Measurements from ENCODE around the gene LIMS4. TPM values are rescaled to one million over a fixed set of nuclear protein-coding genes. Genes with fewer than 3 reads are reported as not detected.
"Not testable (repeated sequence)": the region's sequence is repeated elsewhere in the genome, so short reads cannot be mapped to it uniquely, and the experiment has no call there.

LIMS4 gene, protein sequence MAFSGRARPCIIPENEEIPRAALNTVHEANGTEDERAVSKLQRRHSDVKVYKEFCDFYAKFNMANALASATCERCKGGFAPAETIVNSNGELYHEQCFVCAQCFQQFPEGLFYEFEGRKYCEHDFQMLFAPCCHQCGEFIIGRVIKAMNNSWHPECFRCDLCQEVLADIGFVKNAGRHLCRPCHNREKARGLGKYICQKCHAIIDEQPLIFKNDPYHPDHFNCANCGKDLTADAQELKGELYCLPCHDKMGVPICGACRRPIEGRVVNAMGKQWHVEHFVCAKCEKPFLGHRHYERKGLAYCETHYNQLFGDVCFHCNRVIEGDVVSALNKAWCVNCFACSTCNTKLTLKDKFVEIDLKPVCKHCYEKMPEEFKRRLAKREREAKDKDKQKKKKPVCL
- total RNA-seq (2014; rRNA removed; shearing (Covaris generic); ENCODE audit: low replicate concordance) = 0.40 TPM in 1 of 2 replicates, not detected in the other

- H3K4me1 ChIP-seq (ENCODE audit: low read length); H3K36me3 ChIP-seq (ENCODE audit: insufficient read depth, low read length); H2AFZ ChIP-seq (ENCODE audit: low read length); H3K79me2 ChIP-seq (ENCODE audit: low read length); H3K4me3 ChIP-seq (ENCODE audit: low read length); H3K27ac ChIP-seq (ENCODE audit: low read length); H3K4me2 ChIP-seq (ENCODE audit: low read depth, low read length, poor library complexity, severe bottlenecking); DNase-seq; H3K27me3 ChIP-seq (ENCODE audit: low read length); H3K9me2 ChIP-seq (replicated peaks; ENCODE audit: insufficient read depth, low read length); H3K9ac ChIP-seq (ENCODE audit: low read length); H4K20me1 ChIP-seq (ENCODE audit: insufficient read depth, low read depth, low read length); H3K9me3 ChIP-seq (ENCODE audit: low read length): not testable (repeated sequence)
Observed at GRCh38 chr2:110472171-110473058, at the start of gene LIMS4. Gene LIMS4, minus strand, starts transcription at chr2:110472816. Its CDS starts 38 bp downstream, at chr2:110472778.

- not testable (repeated sequence) for H3K9me2 ChIP-seq (replicated peaks; ENCODE audit: insufficient read depth, low read length); H3K36me3 ChIP-seq (ENCODE audit: insufficient read depth, low read length); H3K79me2 ChIP-seq (ENCODE audit: low read length); H3K4me3 ChIP-seq (ENCODE audit: low read length); H3K4me1 ChIP-seq (ENCODE audit: low read length); H3K9ac ChIP-seq (ENCODE audit: low read length); H3K27me3 ChIP-seq (ENCODE audit: low read length); H3K9me3 ChIP-seq (ENCODE audit: low read length); H2AFZ ChIP-seq (ENCODE audit: low read length); H4K20me1 ChIP-seq (ENCODE audit: insufficient read depth, low read depth, low read length); H3K4me2 ChIP-seq (ENCODE audit: low read depth, low read length, poor library complexity, severe bottlenecking); DNase-seq; H3K27ac ChIP-seq (ENCODE audit: low read length)
Observed at GRCh38 chr2:110499755-110500377, 27.2 kb upstream of the LIMS4 start.

- not testable (repeated sequence) for H4K20me1 ChIP-seq (ENCODE audit: insufficient read depth, low read depth, low read length); H3K36me3 ChIP-seq (ENCODE audit: insufficient read depth, low read length); H3K9me3 ChIP-seq (ENCODE audit: low read length); H3K79me2 ChIP-seq (ENCODE audit: low read length); H3K9ac ChIP-seq (ENCODE audit: low read length); H3K27ac ChIP-seq (ENCODE audit: low read length); H3K27me3 ChIP-seq (ENCODE audit: low read length); H3K4me1 ChIP-seq (ENCODE audit: low read length); H3K9me2 ChIP-seq (replicated peaks; ENCODE audit: insufficient read depth, low read length); H3K4me2 ChIP-seq (ENCODE audit: low read depth, low read length, poor library complexity, severe bottlenecking); H3K4me3 ChIP-seq (ENCODE audit: low read length); H2AFZ ChIP-seq (ENCODE audit: low read length); DNase-seq
Observed at GRCh38 chr2:110496027-110496426, 23.4 kb upstream of the LIMS4 start.

DNA sequence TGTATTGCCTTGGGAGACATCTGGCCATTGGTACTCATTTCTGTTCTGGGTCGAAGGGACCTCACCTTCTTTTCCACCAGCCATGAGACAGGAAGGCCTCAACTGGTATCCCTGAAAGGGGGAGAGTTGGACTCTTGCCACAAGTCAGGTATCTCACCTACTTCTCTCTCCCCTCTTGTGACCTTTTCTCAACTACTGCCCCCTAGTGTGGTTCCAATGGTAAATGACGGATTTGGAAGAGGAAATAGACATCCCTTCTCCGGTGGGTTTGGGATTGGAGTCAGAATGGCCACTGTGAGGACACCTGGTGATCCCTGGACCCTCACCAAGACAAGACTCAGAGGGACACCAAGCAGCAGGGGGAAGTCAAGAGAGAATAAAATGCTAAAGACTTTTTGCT, 21.9 kb upstream of the LIMS4 start:
- H2AFZ ChIP-seq (ENCODE audit: low read length); H3K79me2 ChIP-seq (ENCODE audit: low read length); H3K4me1 ChIP-seq (ENCODE audit: low read length); H3K9ac ChIP-seq (ENCODE audit: low read length); H3K36me3 ChIP-seq (ENCODE audit: insufficient read depth, low read length); H3K4me2 ChIP-seq (ENCODE audit: low read depth, low read length, poor library complexity, severe bottlenecking); H3K9me3 ChIP-seq (ENCODE audit: low read length); H3K9me2 ChIP-seq (replicated peaks; ENCODE audit: insufficient read depth, low read length); DNase-seq; H3K4me3 ChIP-seq (ENCODE audit: low read length); H3K27ac ChIP-seq (ENCODE audit: low read length); H4K20me1 ChIP-seq (ENCODE audit: insufficient read depth, low read depth, low read length); H3K27me3 ChIP-seq (ENCODE audit: low read length): not testable (repeated sequence)

DNA sequence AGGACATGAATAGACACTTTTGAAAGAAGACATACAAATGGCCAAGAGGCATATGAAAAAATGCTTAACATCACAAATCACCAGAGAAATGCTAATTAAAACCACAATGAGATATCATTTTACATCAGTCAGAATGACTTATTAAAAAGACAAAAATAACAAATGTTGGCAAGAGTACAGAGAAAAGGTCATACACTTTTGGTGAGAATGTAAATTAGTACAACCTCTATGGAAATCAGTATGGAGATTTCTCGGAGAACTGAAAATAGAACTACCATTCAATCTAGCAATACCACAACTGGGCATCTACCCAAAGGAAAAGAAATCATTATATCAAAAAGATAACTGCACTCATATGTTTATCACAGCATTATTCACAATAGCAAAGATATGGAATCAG, 16.4 kb upstream of the LIMS4 start:
- H3K9ac ChIP-seq (ENCODE audit: low read length); H3K9me2 ChIP-seq (replicated peaks; ENCODE audit: insufficient read depth, low read length); DNase-seq; H3K4me1 ChIP-seq (ENCODE audit: low read length); H3K4me3 ChIP-seq (ENCODE audit: low read length); H3K36me3 ChIP-seq (ENCODE audit: insufficient read depth, low read length); H3K27me3 ChIP-seq (ENCODE audit: low read length); H2AFZ ChIP-seq (ENCODE audit: low read length); H3K79me2 ChIP-seq (ENCODE audit: low read length); H3K27ac ChIP-seq (ENCODE audit: low read length); H3K4me2 ChIP-seq (ENCODE audit: low read depth, low read length, poor library complexity, severe bottlenecking); H4K20me1 ChIP-seq (ENCODE audit: insufficient read depth, low read depth, low read length); H3K9me3 ChIP-seq (ENCODE audit: low read length): not testable (repeated sequence)

GRCh38 chr2:110482697-110483096, 10.1 kb upstream of the LIMS4 start:
- not testable (repeated sequence) for H3K4me1 ChIP-seq (ENCODE audit: low read length); H3K4me2 ChIP-seq (ENCODE audit: low read depth, low read length, poor library complexity, severe bottlenecking); H3K27ac ChIP-seq (ENCODE audit: low read length); H3K4me3 ChIP-seq (ENCODE audit: low read length); H3K9ac ChIP-seq (ENCODE audit: low read length); DNase-seq; H2AFZ ChIP-seq (ENCODE audit: low read length); H4K20me1 ChIP-seq (ENCODE audit: insufficient read depth, low read depth, low read length); H3K27me3 ChIP-seq (ENCODE audit: low read length); H3K9me2 ChIP-seq (replicated peaks; ENCODE audit: insufficient read depth, low read length); H3K9me3 ChIP-seq (ENCODE audit: low read length); H3K36me3 ChIP-seq (ENCODE audit: insufficient read depth, low read length); H3K79me2 ChIP-seq (ENCODE audit: low read length)

GRCh38 chr2:110481200-110481599, 8.6 kb upstream of the LIMS4 start:
- not testable (repeated sequence) for H3K9me2 ChIP-seq (replicated peaks; ENCODE audit: insufficient read depth, low read length); H3K79me2 ChIP-seq (ENCODE audit: low read length); DNase-seq; H3K9me3 ChIP-seq (ENCODE audit: low read length); H3K27ac ChIP-seq (ENCODE audit: low read length); H4K20me1 ChIP-seq (ENCODE audit: insufficient read depth, low read depth, low read length); H3K9ac ChIP-seq (ENCODE audit: low read length); H3K36me3 ChIP-seq (ENCODE audit: insufficient read depth, low read length); H3K27me3 ChIP-seq (ENCODE audit: low read length); H3K4me3 ChIP-seq (ENCODE audit: low read length); H3K4me1 ChIP-seq (ENCODE audit: low read length); H3K4me2 ChIP-seq (ENCODE audit: low read depth, low read length, poor library complexity, severe bottlenecking); H2AFZ ChIP-seq (ENCODE audit: low read length)

DNA sequence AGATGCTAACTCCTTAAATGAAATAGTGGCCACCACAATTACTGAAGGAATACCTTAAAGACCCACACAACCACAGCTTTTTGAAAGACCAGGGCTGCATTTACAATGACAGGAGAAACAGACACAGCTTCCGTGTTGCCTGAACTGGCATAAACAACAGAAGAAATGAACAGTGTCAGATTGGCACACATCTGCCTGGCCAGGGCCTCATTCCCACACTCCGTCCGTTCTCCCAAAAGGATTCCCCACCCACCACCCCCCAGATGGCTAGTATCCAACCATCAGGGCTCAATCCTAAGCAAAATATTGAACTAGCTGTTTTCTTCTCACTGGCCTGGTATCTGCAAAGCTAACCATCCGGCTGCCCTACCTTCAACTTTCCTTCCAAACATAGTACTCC, 7.5 kb upstream of the LIMS4 start:
- H3K9ac ChIP-seq (ENCODE audit: low read length); H3K9me3 ChIP-seq (ENCODE audit: low read length); H3K4me1 ChIP-seq (ENCODE audit: low read length); H4K20me1 ChIP-seq (ENCODE audit: insufficient read depth, low read depth, low read length); H3K36me3 ChIP-seq (ENCODE audit: insufficient read depth, low read length); H3K4me2 ChIP-seq (ENCODE audit: low read depth, low read length, poor library complexity, severe bottlenecking); H3K4me3 ChIP-seq (ENCODE audit: low read length); H3K79me2 ChIP-seq (ENCODE audit: low read length); H3K9me2 ChIP-seq (replicated peaks; ENCODE audit: insufficient read depth, low read length); H3K27me3 ChIP-seq (ENCODE audit: low read length); H3K27ac ChIP-seq (ENCODE audit: low read length); H2AFZ ChIP-seq (ENCODE audit: low read length); DNase-seq: not testable (repeated sequence)
